22Rv1 (cell line): ENCODE data around the gene PRELID3B.

Source experiments
- H3K27ac ChIP-seq: fragments of 450-650 bp; 2 replicates; pipeline ENCODE4 v1.5.1; 2017
- ZFX ChIP-seq: fragments of 450-650 bp; IDR thresholded peaks from 2 replicates; pipeline ENCODE4 v1.6.1; 2017; ENCODE audit warnings: antibody characterized with exemption, borderline replicate concordance
- TF ChIP-seq, protein P1 (sequence below): fragments of 450-650 bp; IDR thresholded peaks from 2 replicates; pipeline ENCODE4 v1.5.1; 2017; ENCODE audit warnings: mild to moderate bottlenecking

PRELID3B gene

GRCh38 chr20:59026904-59027740 is 15.5 kb downstream of the PRELID3B start:
- no peak overlapping the region for H3K27ac ChIP-seq
- TF ChIP-seq, protein P1, sequence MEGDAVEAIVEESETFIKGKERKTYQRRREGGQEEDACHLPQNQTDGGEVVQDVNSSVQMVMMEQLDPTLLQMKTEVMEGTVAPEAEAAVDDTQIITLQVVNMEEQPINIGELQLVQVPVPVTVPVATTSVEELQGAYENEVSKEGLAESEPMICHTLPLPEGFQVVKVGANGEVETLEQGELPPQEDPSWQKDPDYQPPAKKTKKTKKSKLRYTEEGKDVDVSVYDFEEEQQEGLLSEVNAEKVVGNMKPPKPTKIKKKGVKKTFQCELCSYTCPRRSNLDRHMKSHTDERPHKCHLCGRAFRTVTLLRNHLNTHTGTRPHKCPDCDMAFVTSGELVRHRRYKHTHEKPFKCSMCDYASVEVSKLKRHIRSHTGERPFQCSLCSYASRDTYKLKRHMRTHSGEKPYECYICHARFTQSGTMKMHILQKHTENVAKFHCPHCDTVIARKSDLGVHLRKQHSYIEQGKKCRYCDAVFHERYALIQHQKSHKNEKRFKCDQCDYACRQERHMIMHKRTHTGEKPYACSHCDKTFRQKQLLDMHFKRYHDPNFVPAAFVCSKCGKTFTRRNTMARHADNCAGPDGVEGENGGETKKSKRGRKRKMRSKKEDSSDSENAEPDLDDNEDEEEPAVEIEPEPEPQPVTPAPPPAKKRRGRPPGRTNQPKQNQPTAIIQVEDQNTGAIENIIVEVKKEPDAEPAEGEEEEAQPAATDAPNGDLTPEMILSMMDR = no peak
- TF ChIP-seq ZFX = no peak

GRCh38 chr20:59025511-59025910 is 17.1 kb downstream of the PRELID3B start:
- no peak overlapping the region for H3K27ac ChIP-seq
- TF ChIP-seq, protein P1 = no peak
- TF ChIP-seq ZFX = no peak

GRCh38 chr20:59025086-59025485 is 17.5 kb downstream of the PRELID3B start:
- TF ChIP-seq, protein P1 = no peak
- no peak for TF ChIP-seq ZFX
- no peak overlapping the region for H3K27ac ChIP-seq

DNA sequence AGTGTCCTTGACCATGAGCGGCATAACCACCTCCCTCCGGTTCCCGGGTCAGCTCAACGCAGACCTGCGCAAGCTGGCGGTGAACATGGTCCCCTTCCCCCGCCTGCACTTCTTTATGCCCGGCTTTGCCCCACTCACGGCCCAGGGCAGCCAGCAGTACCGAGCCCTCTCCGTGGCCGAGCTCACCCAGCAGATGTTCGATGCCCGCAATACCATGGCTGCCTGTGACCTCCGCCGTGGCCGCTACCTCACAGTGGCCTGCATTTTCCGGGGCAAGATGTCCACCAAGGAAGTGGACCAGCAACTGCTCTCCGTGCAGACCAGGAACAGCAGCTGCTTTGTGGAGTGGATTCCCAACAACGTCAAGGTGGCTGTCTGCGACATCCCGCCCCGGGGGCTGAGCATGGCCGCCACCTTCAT is 18.5 kb downstream of the PRELID3B start:
- TF ChIP-seq, protein P1 = no peak
- TF ChIP-seq ZFX = no peak
- H3K27ac ChIP-seq = no peak overlapping the region

- TF ChIP-seq, protein P1 = no peak
- no peak for TF ChIP-seq ZFX
- no peak overlapping the region for H3K27ac ChIP-seq
Measured at GRCh38 chr20:59023616-59024015, 19.0 kb downstream of the PRELID3B start.

GRCh38 chr20:59022754-59023153 is 19.8 kb downstream of the PRELID3B start:
- TF ChIP-seq, protein P1 = no peak
- no peak for TF ChIP-seq ZFX
- no peak overlapping the region for H3K27ac ChIP-seq

DNA sequence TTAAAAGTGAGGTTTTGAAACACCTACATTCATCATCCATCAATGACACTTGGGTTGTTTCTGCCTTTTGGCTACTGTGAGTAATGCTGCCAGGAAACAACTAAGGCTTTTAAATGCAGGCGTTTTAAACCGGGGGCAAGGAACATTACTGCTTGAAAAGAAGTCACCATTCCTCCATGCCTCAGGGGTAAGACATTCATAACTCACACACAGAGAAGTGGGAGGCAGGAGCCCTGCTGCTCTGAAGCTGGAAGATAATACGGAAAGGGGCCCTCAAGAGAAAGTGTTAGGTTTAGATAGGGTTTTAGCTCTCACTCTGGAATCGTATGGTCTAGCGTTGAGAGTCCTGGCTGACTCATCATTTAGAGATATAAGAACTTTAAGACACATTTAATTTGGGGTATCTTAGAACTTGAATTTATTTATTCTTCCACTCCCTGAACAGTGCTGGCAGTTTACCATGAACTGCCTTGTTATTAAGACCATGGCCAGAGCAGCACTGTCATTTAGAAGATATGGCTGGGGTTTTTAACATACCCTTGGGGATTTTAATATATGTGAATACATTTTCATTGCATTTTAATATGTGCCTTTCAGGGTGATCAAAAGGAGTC is 21.5 kb downstream of the PRELID3B start:
- no peak overlapping the region for H3K27ac ChIP-seq
- TF ChIP-seq ZFX = no peak
- TF ChIP-seq, protein P1 = no peak
